ENCODE results near the gene UQCRC1. TPM values are rescaled to one million over a fixed set of nuclear protein-coding genes. Genes with fewer than 3 reads are reported as not detected.

UQCRC1 gene
- total RNA-seq, 1 experiment from 2014 or later = 323 TPM

DNA sequence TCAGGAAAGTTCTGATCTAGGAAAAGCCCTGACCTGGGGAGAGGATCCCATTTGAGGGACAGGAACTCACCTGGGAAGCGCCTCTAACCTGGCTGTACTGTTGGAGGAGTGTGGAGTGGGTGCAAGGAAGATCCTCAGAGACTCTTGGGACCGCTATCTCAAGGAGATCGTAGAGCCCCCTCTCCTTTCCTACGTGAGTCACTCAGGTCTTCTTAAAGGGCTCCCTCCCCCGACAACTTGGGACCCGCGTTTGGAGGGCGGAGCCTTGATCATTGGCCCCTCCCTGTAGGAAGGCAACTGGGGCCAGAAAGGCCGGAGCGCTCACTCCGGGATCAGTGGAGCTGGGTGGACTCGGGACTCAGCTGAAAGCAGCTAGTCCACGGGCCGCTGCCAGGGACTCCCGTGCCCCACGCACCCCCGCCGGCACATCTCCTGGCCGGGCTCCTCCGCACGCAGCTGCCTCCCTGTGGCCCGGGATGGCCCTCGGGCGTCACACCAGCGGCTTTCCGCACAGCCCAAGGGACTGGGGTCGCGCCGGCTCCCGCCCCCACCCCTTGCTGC is 25.3 kb upstream of the UQCRC1 start (continued):
- TF ChIP-seq IRF1 (CRISPR knock-in tag; IDR thresholded peaks at IDR 0.05) (no peak), FOXP1 (CRISPR knock-in tag; IDR thresholded peaks at IDR 0.05; ENCODE audit: borderline replicate concordance) (peak; percentile 16; the same call in 1 of the 2 replicates), FOXJ3 (CRISPR knock-in tag; IDR thresholded peaks at IDR 0.05; ENCODE audit: borderline replicate concordance) (no peak), USF2 (CRISPR knock-in tag; IDR thresholded peaks at IDR 0.05) (no peak; the same call in 1 of the 2 replicates), TCF7 (CRISPR knock-in tag; IDR thresholded peaks at IDR 0.05; ENCODE audit: low read depth) (no peak; the same call in 1 of the 2 replicates), JAZF1 (CRISPR knock-in tag; IDR thresholded peaks at IDR 0.05) (no peak), GRHL2 (CRISPR knock-in tag; IDR thresholded peaks at IDR 0.05; ENCODE audit: insufficient replicate concordance, severe bottlenecking) (no peak), CREB1 (CRISPR knock-in tag; IDR thresholded peaks at IDR 0.05) (no peak), IRF2 (CRISPR knock-in tag; IDR thresholded peaks at IDR 0.05; ENCODE audit: borderline replicate concordance, low read depth) (no peak), ZNF512 (CRISPR knock-in tag; IDR thresholded peaks at IDR 0.05; ENCODE audit: borderline replicate concordance) (no peak), ATF1 (CRISPR knock-in tag; IDR thresholded peaks at IDR 0.05) (no peak), NFE2L1 (CRISPR knock-in tag; IDR thresholded peaks at IDR 0.05) (0 out of 2 replicates have a peak, but pooled peaks have one; percentile 29), TEAD1 (CRISPR knock-in tag; IDR thresholded peaks at IDR 0.05) (no peak), ZNF219 (CRISPR knock-in tag; IDR thresholded peaks at IDR 0.05; ENCODE audit: borderline replicate concordance) (no peak), ZBTB21 (CRISPR knock-in tag; IDR thresholded peaks at IDR 0.05; ENCODE audit: borderline replicate concordance) (peak; percentile 82; the same call in 1 of the 2 replicates), CTCF (IDR thresholded peaks at IDR 0.05) (no peak), ZNF317 (CRISPR knock-in tag; IDR thresholded peaks at IDR 0.05; ENCODE audit: borderline replicate concordance, low read depth) (no peak), SOX15 (CRISPR knock-in tag; IDR thresholded peaks at IDR 0.05) (no peak), SMAD4 (CRISPR knock-in tag; IDR thresholded peaks at IDR 0.05) (no peak), ZNF396 (CRISPR knock-in tag; IDR thresholded peaks at IDR 0.05; ENCODE audit: borderline replicate concordance) (no peak), RORB (CRISPR knock-in tag; IDR thresholded peaks at IDR 0.05) (no peak), EMX1 (CRISPR knock-in tag; IDR thresholded peaks at IDR 0.05) (no peak), ZNF281 (CRISPR knock-in tag; IDR thresholded peaks at IDR 0.05) (no peak), ZNF671 (CRISPR knock-in tag; IDR thresholded peaks at IDR 0.05) (no peak), JUN (CRISPR knock-in tag; IDR thresholded peaks at IDR 0.05) (no peak)
- TF ChIP-seq, protein P1, sequence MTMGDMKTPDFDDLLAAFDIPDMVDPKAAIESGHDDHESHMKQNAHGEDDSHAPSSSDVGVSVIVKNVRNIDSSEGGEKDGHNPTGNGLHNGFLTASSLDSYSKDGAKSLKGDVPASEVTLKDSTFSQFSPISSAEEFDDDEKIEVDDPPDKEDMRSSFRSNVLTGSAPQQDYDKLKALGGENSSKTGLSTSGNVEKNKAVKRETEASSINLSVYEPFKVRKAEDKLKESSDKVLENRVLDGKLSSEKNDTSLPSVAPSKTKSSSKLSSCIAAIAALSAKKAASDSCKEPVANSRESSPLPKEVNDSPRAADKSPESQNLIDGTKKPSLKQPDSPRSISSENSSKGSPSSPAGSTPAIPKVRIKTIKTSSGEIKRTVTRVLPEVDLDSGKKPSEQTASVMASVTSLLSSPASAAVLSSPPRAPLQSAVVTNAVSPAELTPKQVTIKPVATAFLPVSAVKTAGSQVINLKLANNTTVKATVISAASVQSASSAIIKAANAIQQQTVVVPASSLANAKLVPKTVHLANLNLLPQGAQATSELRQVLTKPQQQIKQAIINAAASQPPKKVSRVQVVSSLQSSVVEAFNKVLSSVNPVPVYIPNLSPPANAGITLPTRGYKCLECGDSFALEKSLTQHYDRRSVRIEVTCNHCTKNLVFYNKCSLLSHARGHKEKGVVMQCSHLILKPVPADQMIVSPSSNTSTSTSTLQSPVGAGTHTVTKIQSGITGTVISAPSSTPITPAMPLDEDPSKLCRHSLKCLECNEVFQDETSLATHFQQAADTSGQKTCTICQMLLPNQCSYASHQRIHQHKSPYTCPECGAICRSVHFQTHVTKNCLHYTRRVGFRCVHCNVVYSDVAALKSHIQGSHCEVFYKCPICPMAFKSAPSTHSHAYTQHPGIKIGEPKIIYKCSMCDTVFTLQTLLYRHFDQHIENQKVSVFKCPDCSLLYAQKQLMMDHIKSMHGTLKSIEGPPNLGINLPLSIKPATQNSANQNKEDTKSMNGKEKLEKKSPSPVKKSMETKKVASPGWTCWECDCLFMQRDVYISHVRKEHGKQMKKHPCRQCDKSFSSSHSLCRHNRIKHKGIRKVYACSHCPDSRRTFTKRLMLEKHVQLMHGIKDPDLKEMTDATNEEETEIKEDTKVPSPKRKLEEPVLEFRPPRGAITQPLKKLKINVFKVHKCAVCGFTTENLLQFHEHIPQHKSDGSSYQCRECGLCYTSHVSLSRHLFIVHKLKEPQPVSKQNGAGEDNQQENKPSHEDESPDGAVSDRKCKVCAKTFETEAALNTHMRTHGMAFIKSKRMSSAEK (CRISPR knock-in tag; IDR thresholded peaks at IDR 0.05; ENCODE audit: borderline replicate concordance) = no peak
- TF ChIP-seq, protein P2, sequence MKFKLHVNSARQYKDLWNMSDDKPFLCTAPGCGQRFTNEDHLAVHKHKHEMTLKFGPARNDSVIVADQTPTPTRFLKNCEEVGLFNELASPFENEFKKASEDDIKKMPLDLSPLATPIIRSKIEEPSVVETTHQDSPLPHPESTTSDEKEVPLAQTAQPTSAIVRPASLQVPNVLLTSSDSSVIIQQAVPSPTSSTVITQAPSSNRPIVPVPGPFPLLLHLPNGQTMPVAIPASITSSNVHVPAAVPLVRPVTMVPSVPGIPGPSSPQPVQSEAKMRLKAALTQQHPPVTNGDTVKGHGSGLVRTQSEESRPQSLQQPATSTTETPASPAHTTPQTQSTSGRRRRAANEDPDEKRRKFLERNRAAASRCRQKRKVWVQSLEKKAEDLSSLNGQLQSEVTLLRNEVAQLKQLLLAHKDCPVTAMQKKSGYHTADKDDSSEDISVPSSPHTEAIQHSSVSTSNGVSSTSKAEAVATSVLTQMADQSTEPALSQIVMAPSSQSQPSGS (CRISPR knock-in tag; IDR thresholded peaks at IDR 0.05; ENCODE audit: borderline replicate concordance, low read depth) = no peak

Data from WTC11 (cell line).